Measurements from ENCODE around the gene NOL11.

DNA sequence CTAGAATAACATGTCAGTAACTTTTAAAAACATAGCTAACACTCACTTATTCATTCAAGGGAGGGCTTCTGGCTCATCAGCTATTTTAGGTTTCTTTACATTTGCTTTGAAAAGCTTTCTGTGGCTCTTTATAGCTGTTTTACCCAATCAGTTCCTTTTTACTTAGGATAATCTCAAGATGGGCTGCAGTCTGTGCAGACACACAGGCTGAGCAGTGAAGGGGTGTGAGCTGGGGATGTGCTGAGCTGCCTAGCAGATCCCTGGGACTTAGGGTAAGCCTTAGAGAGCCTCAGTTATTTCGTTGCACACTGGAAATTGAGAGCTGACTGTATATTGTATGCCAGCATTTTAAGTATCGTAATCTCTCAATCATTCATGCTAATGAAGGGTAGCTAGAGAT is 30.2 kb upstream of the NOL11 start:
- TF ChIP-seq CTCF (conservative IDR thresholded peaks at IDR 0.05; ENCODE audit: low read length) (no peak), EZH2phosphoT487 (IDR thresholded peaks at IDR 0.05; ENCODE audit: borderline replicate concordance) (no peak)

Measured in Loucy (cell line).